SK-N-MC (cell line): ENCODE data around the gene CD81.
"Not testable (repeated sequence)": the region's sequence is repeated elsewhere in the genome, so short reads cannot be mapped to it uniquely, and the experiment has no call there.

Experiments
- DNase-seq: peaks from one replicate; pipeline ENCODE4 v3.0.0-alpha.2; 2011; ENCODE audit warnings: low read depth, low spot score
- H3K27ac ChIP-seq: fragments of 200-600 bp; sonication (generic); 2 replicates; pipeline ENCODE4 v1.5.1; 2016; ENCODE audit warnings: mixed run types
- H3K36me3 ChIP-seq: fragments of 200-600 bp; sonication (generic); 2 replicates; pipeline ENCODE4 v1.6.1; 2017; ENCODE audit warnings: antibody characterized with exemption, low read length, mixed read lengths; ENCODE audit not compliant: insufficient read depth
- H3K4me3 ChIP-seq: fragments of 200-600 bp; sonication (generic); 2 replicates; pipeline ENCODE4 v1.5.1; 2016
- H3K9ac ChIP-seq: fragments of 200-600 bp; sonication (generic); 2 replicates; pipeline ENCODE4 v1.8.0; 2017; ENCODE audit warnings: mixed run types, mixed read lengths; ENCODE audit not compliant: insufficient read length
- H3K9me3 ChIP-seq: fragments of 200-600 bp; sonication (generic); 2 replicates; pipeline ENCODE4 v1.6.1; 2017; ENCODE audit warnings: low read depth, mild to moderate bottlenecking, antibody characterized with exemption, low read length, moderate library complexity, mixed read lengths
- EZH2 ChIP-seq: fragments of 200-600 bp; sonication (generic); IDR thresholded peaks from one replicate; pipeline ENCODE4 v1.6.1; 2017; ENCODE audit warnings: antibody characterized with exemption
- FOXP2 ChIP-seq: optimal IDR thresholded peaks from 2 replicates; pipeline ENCODE3; 2011; ENCODE audit warnings: mild to moderate bottlenecking, moderate library complexity; ENCODE audit not compliant: insufficient read depth; ENCODE audit errors: extremely low read length, control extremely low read depth
- POLR2AphosphoS5 ChIP-seq: IDR thresholded peaks from 2 replicates; pipeline ENCODE4 v1.6.1; 2012; ENCODE audit warnings: mild to moderate bottlenecking, low read depth, low read length, borderline replicate concordance

CD81 gene

GRCh38 chr11:2363130-2363529 is 14.0 kb upstream of the CD81 start:
- H3K9ac ChIP-seq: no peak overlapping the region

GRCh38 chr11:2363577-2364370 is 13.3 kb upstream of the CD81 start:
- DNase-seq: no peak
- no peaks in the 10 kb centered on the region for H3K36me3 ChIP-seq
- H3K4me3 ChIP-seq: no peak overlapping the region
- H3K9ac ChIP-seq: no peak overlapping the region
- H3K27ac ChIP-seq: no peak overlapping the region
- H3K9me3 ChIP-seq: no peaks in the 10 kb centered on the region
- no peak for TF ChIP-seq POLR2AphosphoS5
- no peak for TF ChIP-seq FOXP2
- no peak for TF ChIP-seq EZH2

More at GRCh38 chr11:2363130-2363529, 14.0 kb upstream of the CD81 start:
- TF ChIP-seq POLR2AphosphoS5: no peak
- TF ChIP-seq EZH2: no peak
- no peak for TF ChIP-seq FOXP2
- H3K27ac ChIP-seq: no peak overlapping the region
- H3K9me3 ChIP-seq: no peaks in the 10 kb centered on the region
- H3K36me3 ChIP-seq: no peaks in the 10 kb centered on the region
- no peak for DNase-seq
- H3K4me3 ChIP-seq: no peak overlapping the region

GRCh38 chr11:2364386-2364785 is 12.7 kb upstream of the CD81 start:
- H3K36me3 ChIP-seq, DNase-seq, H3K9me3 ChIP-seq, H3K9ac ChIP-seq, H3K4me3 ChIP-seq, H3K27ac ChIP-seq: not testable (repeated sequence)

- Histone ChIP-seq H3K36me3 (no peaks in the 10 kb centered on the region), H3K9me3 (no peaks in the 10 kb centered on the region), H3K4me3 (no peak overlapping the region), H3K27ac (no peak overlapping the region), H3K9ac (no peak overlapping the region)
- TF ChIP-seq FOXP2 (no peak), EZH2 (no peak), POLR2AphosphoS5 (no peak)
- no peak for DNase-seq
Observed at GRCh38 chr11:2365571-2366210, 11.4 kb upstream of the CD81 start.

GRCh38 chr11:2366276-2366675 is 10.8 kb upstream of the CD81 start:
- Histone ChIP-seq H3K9ac (no peak overlapping the region), H3K27ac (no peak overlapping the region), H3K9me3 (no peaks in the 10 kb centered on the region), H3K4me3 (no peak overlapping the region), H3K36me3 (no peaks in the 10 kb centered on the region)
- no peak for TF ChIP-seq EZH2
- TF ChIP-seq FOXP2: no peak
- no peak for TF ChIP-seq POLR2AphosphoS5
- no peak for DNase-seq

GRCh38 chr11:2366733-2367132 is 10.4 kb upstream of the CD81 start:
- Histone ChIP-seq H3K27ac (no peak overlapping the region), H3K36me3 (no peaks in the 10 kb centered on the region), H3K9ac (no peak overlapping the region), H3K9me3 (no peaks in the 10 kb centered on the region), H3K4me3 (no peak overlapping the region)
- TF ChIP-seq POLR2AphosphoS5 (no peak), FOXP2 (no peak), EZH2 (no peak)
- DNase-seq: no peak

- TF ChIP-seq EZH2 (no peak), FOXP2 (no peak), POLR2AphosphoS5 (no peak)
Observed at GRCh38 chr11:2367266-2368160, 9.6 kb upstream of the CD81 start.

GRCh38 chr11:2368178-2368850 is 8.8 kb upstream of the CD81 start:
- Histone ChIP-seq H3K4me3 (no peak overlapping the region), H3K9ac (no peak overlapping the region), H3K36me3 (no peaks in the 10 kb centered on the region), H3K9me3 (no peaks in the 10 kb centered on the region), H3K27ac (no peak overlapping the region)
- TF ChIP-seq FOXP2 (no peak), POLR2AphosphoS5 (no peak), EZH2 (no peak)
- no peak for DNase-seq

More at GRCh38 chr11:2367266-2368160, 9.6 kb upstream of the CD81 start:
- no peak overlapping the region for H3K27ac ChIP-seq
- H3K4me3 ChIP-seq: no peak overlapping the region
- H3K36me3 ChIP-seq: no peaks in the 10 kb centered on the region
- H3K9ac ChIP-seq: no peak overlapping the region
- no peak for DNase-seq
- H3K9me3 ChIP-seq: no peaks in the 10 kb centered on the region
